Non-pigmented ciliary epithelial cell (primary cell): Measurements from ENCODE around the gene NDE1.

Source experiments
- DNase-seq: peaks from one replicate; pipeline ENCODE4 v3.0.0-alpha.2; 2010; ENCODE audit warnings: low read depth

Gene NDE1

GRCh38 chr16:15737140-15737644 lies 87.1 kb downstream of the NDE1 start:
- DNase-seq, result no peak

- DNase-seq, result no peak
These were observed 89.4 kb downstream of the NDE1 start for GRCh38 chr16:15739464-15739863.

DNA sequence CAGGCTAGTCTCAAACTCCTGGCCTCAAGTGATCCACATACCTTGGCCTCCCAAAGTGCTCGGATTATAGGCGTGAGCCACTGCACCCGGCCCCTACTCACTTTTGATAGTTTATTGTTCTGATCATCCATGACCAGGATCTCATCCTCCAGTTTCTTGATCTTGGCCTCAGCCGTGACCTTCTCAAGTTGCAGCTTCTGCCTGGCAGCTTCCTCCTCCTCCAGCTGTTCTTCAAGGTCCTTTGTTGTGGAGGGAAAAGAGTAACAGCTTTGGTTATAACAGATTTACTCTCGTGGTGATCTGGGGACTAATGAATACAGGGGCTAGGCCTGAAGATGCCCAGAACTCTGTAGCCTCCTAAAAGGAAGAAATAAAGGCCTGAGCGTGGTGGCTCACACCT lies 89.9 kb downstream of the NDE1 start:
- DNase-seq, result no peak

DNA sequence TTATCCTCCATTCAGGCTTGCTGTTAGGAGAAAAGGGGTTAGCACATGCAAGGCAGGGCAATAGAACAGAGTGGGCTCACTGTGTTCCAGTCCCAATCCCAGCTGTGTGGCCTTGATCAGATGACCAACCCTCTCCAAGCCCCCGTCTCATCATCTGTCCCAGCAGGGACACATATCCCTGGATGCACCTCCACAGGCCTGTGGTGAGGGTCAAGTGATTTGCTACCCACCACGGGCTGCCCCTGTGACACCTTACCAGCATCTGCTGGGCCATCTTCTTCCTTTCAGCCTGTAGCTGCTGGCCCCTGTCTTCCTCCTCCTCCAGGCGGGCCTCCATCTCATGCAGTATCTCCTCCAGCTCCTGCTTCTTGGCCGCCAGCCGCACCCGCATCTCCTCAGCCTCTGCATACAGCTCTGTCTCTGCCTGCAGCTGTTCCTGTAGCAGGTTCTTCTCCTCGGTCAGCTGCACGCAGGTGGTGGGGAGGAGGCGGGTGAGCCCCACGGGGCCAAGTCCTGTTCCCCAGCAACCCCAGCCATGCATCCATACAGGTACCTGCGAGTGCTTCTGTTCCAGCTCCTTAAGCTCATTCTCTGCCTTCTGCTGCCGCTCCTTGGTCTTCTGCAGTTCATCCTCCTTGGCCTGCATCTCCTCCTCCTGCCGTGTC lies 91.3 kb downstream of the NDE1 start:
- DNase-seq, result no peak

DNA sequence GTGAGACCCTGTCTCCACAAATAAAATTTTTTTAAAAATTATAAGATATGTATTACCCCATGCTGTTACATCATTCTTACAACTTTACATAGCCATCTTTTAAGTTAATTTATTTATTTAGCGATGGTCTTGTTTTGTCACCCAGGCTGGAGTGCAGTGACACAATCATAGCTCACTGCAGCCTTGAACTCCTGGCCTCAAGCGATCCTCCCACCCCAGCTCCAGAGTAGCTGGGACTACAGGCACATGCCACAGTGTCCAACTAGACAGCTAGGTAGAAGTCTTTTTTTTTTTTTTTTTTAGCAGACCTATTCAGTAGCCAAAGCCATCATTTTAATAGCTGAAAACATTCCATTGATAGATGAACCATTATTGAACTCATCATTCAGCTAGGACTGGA lies 92.7 kb downstream of the NDE1 start:
- no peak for DNase-seq

DNA sequence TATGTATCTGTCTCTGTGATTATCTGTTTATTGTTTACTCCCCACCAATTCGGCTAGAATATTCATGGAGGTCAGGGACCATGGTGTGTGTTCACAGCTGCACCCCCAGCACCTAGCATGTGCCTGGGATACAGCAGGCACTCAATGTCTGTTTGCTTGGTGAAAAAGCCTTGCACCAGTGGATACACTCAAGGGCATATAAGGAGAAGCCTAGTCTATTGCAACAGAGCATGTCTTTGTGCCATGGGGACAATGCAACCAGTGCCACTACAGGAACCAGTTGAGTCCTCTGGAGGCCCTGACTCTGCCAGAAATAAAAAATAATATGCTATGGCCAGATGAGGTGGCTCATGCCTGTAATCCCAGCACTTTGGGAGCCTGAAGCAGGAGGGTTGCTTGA lies 93.6 kb downstream of the NDE1 start:
- no peak for DNase-seq

DNA sequence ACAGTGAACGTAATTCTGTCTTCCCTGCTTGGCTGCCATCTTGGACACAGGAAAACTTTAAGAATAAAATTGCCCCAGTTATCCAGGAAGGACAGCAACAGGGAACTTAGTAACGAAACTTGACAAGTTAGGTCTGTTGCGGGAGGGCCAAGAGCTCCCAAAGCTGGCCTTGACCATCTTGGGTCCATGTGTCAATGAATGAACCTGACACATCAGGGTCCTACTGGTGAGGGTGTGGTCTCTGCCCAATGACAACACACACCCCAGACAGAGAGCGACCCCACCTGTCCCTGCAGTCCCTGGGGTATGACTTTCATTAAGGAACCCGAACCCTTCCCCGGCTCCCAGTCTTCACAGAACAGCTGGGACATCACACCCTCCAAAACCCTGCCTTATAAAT lies 96.3 kb downstream of the NDE1 start:
- no peak for DNase-seq

- DNase-seq, result no peak
These were observed 97.9 kb downstream of the NDE1 start for GRCh38 chr16:15747937-15748336.

DNA sequence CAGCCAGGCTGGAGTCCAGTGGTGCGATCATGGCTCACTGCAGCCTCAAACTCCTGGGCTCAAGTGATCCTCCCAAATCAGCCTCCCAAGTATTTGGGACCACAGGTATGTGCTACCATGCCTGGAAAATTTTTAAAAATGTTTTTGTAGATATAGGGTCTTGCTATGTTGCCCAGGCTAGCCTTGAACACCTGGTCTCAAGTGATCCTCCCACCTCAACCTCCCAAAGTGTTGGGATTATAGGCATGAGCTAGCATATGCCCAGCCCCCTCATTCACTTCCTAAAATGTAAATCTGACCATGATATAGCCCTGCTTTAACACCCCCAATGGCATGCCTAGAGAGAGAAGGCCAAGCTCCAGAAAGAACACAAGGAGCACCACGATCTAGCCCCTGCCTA lies 98.6 kb downstream of the NDE1 start:
- no peak for DNase-seq

DNA sequence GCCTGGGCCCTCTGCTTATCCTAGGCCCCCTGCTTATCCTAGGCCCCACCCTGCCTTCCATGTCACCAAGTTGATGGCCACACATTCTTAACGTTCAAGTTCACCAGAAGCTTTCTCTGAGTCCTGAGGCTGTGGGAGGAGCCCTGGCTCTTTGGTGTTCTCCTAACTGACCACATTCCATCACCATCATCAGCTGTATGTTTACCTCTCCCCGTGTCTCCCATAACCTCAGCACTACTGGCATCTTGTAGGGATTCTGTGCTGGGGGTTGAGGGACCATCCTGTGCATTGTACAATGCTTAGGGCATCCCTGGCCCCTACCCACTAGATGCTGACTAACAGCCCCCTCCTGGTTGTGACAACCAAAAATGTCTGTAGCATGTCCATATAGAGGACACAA lies 99.3 kb downstream of the NDE1 start:
- no peak for DNase-seq

- DNase-seq, result no peak
These were observed 99.9 kb downstream of the NDE1 start for GRCh38 chr16:15749985-15750384.

DNA sequence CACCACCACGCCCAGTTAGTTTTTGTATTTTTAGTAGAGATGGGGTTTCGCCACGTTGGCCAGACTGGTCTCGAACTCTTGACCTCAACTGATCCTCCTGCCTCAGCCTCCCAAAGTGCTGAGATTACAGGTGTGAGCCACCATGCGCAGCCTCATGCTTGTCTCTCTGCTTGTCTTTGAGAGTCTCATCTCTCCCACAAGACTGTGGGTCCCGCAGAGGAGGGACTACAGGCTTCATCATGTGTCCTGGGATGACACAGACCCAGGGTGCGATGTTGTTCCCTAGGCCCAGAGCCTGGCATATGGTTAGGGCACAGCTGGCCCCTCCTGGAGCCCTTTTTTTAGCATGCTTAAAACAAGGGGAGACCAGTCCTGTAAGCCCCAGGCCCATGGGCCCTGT lies 101.9 kb downstream of the NDE1 start:
- DNase-seq, result no peak

GRCh38 chr16:15752717-15753488 lies 102.9 kb downstream of the NDE1 start:
- DNase-seq, result no peak

DNA sequence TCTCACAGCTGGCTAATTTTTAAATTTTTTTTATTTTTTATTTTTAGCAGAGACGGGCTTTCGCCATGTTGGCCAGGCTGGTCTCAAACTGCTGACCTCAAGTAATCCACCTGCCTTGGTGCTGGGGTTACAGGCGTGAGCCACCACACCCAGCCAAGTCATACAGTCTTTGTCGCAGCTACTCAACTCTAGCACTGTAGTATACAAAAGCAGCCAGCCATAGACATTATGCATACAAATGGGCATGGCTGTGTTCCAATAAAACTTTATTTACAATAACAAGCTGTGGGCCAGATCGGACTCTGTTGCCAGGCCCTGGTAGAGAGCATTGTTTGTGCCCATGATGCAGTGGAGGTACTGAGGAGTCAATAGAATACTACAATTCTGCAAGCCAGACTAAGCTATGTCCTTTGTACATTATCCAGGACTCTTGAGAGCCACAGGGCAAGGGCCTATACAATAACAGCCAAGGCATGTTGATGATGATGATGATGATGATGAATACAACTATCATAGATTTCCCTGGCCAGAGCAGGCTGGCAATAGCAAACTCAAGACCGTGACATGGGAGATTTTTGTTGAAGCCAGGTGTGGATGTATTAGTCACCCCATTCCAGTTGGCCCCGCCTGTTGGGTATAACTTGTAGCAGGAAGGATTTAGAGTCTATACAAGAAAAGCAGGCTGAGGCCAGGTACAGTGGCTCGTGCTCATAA lies 104.9 kb downstream of the NDE1 start:
- DNase-seq, result no peak

DNA sequence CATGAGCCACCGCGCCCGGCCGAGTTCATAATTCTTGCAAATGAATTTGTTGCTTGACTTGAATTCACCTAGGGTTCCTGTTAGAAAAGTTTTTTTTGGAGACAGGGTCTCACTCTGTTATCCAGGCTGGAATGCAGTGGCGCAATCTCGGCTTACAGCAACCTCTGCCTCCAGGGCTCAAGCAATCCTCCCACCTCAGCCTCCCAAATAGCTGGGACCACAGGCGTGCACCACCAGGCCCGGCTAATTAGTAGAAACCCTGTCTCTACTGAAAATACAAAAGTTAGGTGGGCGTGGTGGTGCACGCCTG lies 107.0 kb downstream of the NDE1 start:
- no peak for DNase-seq

DNA sequence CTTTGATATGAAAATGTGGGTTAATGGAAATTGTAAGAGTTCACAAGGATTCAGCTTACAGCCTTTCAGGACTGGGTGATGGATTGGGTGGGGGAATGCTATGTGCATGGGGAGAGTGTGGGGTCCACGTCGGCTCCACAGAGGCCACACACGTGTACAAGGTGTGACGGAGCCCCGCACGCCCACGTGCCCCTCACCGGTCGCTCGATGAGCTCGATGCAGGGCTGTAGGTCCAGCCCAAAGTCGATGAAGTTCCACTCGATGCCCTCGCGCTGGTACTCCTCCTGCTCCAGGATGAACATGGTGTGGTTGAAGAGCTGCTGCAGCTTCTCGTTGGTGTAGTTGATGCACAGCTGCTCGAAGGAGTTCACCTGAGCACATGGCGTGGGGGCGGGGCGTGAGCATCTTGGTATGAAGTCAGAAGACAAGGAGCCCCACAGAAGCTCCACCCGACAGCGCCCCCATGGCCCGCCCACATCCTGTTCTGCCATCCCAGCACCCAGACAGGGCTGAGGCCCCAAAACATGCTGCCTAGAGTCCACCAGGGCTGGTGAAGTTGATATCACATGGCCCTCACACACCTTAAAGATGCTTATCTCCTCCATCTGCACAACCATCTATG lies 107.7 kb downstream of the NDE1 start:
- DNase-seq, result no peak

DNA sequence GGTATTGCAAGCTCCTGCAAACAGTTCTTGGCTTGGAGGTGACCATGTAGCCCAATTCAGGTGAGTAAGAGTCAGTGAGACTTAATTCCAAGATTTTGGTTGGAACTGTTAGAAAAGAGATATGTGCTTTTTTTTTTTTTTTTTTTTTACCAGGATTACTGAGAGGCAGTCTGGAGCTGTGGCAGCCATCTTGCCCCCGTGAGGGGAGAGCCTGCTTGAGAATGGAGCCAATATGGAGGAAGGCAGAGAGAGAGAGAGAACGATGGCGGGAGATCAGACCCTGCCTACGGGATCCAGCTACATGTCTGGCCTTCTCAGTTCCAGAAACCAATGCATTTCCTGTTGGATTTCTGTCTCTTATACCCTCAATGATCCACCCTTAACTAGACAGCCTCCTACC lies 109.0 kb downstream of the NDE1 start:
- DNase-seq, result no peak

- DNase-seq, result no peak
These were observed 110.1 kb downstream of the NDE1 start for GRCh38 chr16:15760129-15760528.

DNA sequence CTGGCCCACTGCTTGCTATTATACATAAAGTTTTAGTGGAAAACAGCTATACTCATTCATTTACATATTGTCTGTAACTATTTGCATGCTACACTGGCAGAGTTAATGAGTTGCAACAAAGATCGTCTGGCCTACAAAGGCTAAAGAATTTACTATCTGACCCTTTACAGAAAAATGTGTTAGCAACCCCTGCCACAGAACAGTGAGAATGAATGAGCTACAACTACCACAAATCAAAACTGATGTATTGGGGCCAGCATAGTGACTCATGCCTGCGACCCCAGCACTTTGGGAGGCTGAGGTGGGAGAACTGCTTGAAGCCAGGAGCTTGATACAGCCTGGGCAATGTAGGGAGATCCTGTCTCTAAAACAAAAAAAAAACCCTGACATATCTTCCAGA lies 114.1 kb downstream of the NDE1 start:
- no peak for DNase-seq

GRCh38 chr16:15765116-15765515 lies 115.1 kb downstream of the NDE1 start:
- no peak for DNase-seq

GRCh38 chr16:15765880-15766279 lies 115.8 kb downstream of the NDE1 start:
- DNase-seq, result no peak

DNA sequence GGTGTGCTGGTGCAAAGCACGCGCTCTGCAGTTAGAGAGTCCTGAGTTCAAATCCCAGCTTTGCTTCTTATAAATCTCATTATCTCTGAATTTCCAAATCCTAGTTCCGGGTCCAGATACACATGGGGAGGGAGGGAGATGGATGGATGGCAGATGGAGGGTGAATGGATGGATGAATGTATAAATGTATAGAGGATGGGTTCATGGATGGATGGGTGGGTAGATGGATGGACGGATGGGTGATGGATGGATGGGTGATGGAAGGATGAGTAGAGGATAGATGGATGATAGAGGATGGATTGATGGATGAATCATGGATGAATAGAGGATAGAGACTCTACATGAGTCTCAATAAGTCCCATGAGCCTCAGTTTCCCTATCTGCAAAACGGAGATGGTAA lies 116.9 kb downstream of the NDE1 start:
- no peak for DNase-seq

DNA sequence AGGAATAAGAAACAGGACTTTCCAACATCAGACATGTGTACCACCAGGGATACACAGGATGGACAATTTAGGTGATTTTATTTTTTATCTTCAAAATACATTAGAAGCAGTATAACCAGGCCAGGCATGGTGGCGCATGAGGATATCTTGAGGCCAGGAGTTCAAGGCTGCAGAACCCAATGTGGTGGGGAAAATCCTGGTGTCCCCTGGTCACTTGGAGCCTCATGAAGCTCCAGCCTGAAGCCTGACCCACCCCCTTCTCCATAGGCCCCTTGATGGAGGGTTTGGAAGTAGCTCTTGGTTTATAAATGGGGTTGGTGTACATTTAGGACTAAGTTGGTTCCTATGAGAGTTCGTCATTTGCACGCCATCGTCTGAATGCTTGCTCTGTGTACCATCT lies 118.2 kb downstream of the NDE1 start:
- DNase-seq, result no peak
